H1 (cell line): ENCODE data around the gene FLRT2. TPM values are rescaled to one million over a fixed set of nuclear protein-coding genes. Genes with fewer than 3 reads are reported as not detected.

ENCODE experiments used
- CTCF ChIA-PET: fragments of 300-600 bp; sonication (Branson Sonifier 250); formaldehyde crosslinking; loops from one replicate; lab custom pipeline; 2021; ENCODE audit not compliant: partially characterized antibody; lab: Charles Lee
- POLR2A ChIA-PET: fragments of 300-600 bp; sonication (Branson Sonifier 250); formaldehyde crosslinking; loops from one replicate; lab custom pipeline; 2021; ENCODE audit warnings: inconsistent platforms; ENCODE audit not compliant: partially characterized antibody; lab: Charles Lee
- DNase-seq, 2 experiments: peaks; one replicate each; pipeline versions ENCODE4 v3.0.0 to v3.0.0-alpha.2; 2010 to 2022; ENCODE audit warnings: low spot score in 2 of 2, low read depth in 1 of 2, mixed read lengths in 1 of 2
- FAIRE-seq: peaks from 2 replicates; lab custom pipeline; 2011; peaks lifted over from hg19 to GRCh38; lab: Jason Lieb, UNC
- H2AFZ ChIP-seq: 2 replicates; pipeline ENCODE4 v1.8.1; 2012; ENCODE audit warnings: low read length, inconsistent platforms
- H2AK5ac ChIP-seq: 2 replicates; pipeline ENCODE4 v1.6.1; 2013; ENCODE audit warnings: low read depth, low read length
- H2BK120ac ChIP-seq: replicated peaks from 2 replicates; pipeline ENCODE3; 2013; ENCODE audit warnings: low read depth, low read length, inconsistent platforms
- H2BK12ac ChIP-seq: 2 replicates; pipeline ENCODE4 v1.6.1; 2013; ENCODE audit warnings: low read depth, low read length
- H2BK15ac ChIP-seq: 2 replicates; pipeline ENCODE4 v1.6.1; 2013; ENCODE audit warnings: low read length
- H2BK20ac ChIP-seq: 2 replicates; pipeline ENCODE4 v1.6.1; 2013; ENCODE audit warnings: low read length
- H2BK5ac ChIP-seq: 2 replicates; pipeline ENCODE4 v1.6.1; 2013; ENCODE audit warnings: low read depth, low read length
- H3K14ac ChIP-seq: 2 replicates; pipeline ENCODE4 v1.6.1; 2013; ENCODE audit warnings: inconsistent platforms; ENCODE audit not compliant: insufficient read length
- H3K18ac ChIP-seq: 2 replicates; pipeline ENCODE4 v1.6.1; 2013; ENCODE audit warnings: low read length; ENCODE audit errors: extremely low read depth
- H3K23ac ChIP-seq: 2 replicates; pipeline ENCODE4 v1.6.1; 2013; ENCODE audit warnings: inconsistent platforms; ENCODE audit not compliant: insufficient read length
- H3K23me2 ChIP-seq: 2 replicates; pipeline ENCODE4 v1.6.1; 2013; ENCODE audit warnings: low read depth, low read length
- H3K27ac ChIP-seq: 2 replicates; pipeline ENCODE4 v1.6.1; 2011; ENCODE audit warnings: low read depth, low read length, inconsistent platforms
- H3K27me3 ChIP-seq, 4 experiments: replicated peaks in 1 of 4; 1 replicate in 1 of 4; 2 replicates in 3 of 4; pipeline versions ENCODE4 v1.6.1 to v1.8.1; 2011 to 2013; ENCODE audit warnings: low read length in 3 of 4, mild to moderate bottlenecking in 3 of 4, inconsistent platforms in 2 of 4, mixed read lengths in 2 of 4, moderate library complexity in 1 of 4; ENCODE audit not compliant: control insufficient read depth in 3 of 4, insufficient read depth in 3 of 4; ENCODE audit errors: extremely low read depth in 1 of 4
- H3K36me3 ChIP-seq, 4 experiments: 2 replicates each; pipeline versions ENCODE4 v1.6.1 to v1.8.1; 2011 to 2013; ENCODE audit warnings: mild to moderate bottlenecking in 4 of 4, low read length in 3 of 4, moderate library complexity in 2 of 4, control low read depth in 1 of 4, inconsistent platforms in 1 of 4; ENCODE audit not compliant: insufficient read depth in 4 of 4, control insufficient read depth in 2 of 4
- H3K4ac ChIP-seq: replicated peaks from 2 replicates; pipeline ENCODE3; 2013; ENCODE audit warnings: low read length, low read depth, mixed read lengths, inconsistent platforms; ENCODE audit not compliant: insufficient read length
- H3K4me1 ChIP-seq, 4 experiments: replicated peaks in 1 of 4; 1 replicate in 1 of 4; 2 replicates in 3 of 4; pipeline versions ENCODE4 v1.6.1 to v1.8.1; 2011 to 2013; ENCODE audit warnings: low read length in 3 of 4, inconsistent platforms in 2 of 4, mixed read lengths in 1 of 4; ENCODE audit not compliant: insufficient read depth in 4 of 4, control insufficient read depth in 3 of 4
- H3K4me2 ChIP-seq, 2 experiments: 2 replicates each; pipeline versions ENCODE4 v1.6.1 to v1.8.1; 2011 to 2013; ENCODE audit warnings: low read depth in 2 of 2, low read length in 2 of 2, control low read depth in 1 of 2, inconsistent platforms in 1 of 2, mild to moderate bottlenecking in 1 of 2; ENCODE audit not compliant: insufficient read depth in 1 of 2
- H3K4me3 ChIP-seq, 4 experiments: fragments of 200-600, 300-600 bp in 1 of 4; sonication (generic), shearing (Covaris generic), sonication (Bioruptor Twin) in 1 of 4; 2 replicates each; pipeline versions ENCODE4 v1.5.1 to v1.8.1; 2011 to 2016; ENCODE audit warnings: low read length in 4 of 4, low read depth in 3 of 4, control low read depth in 2 of 4, inconsistent platforms in 2 of 4, mild to moderate bottlenecking in 2 of 4, mixed read lengths in 1 of 4, moderate library complexity in 1 of 4; ENCODE audit not compliant: insufficient read depth in 2 of 4; ENCODE audit errors: extremely low read depth in 1 of 4
- H3K56ac ChIP-seq: replicated peaks from 2 replicates; pipeline ENCODE3; 2013; ENCODE audit warnings: low read depth, mild to moderate bottlenecking, mixed read lengths, low read length, inconsistent platforms; ENCODE audit not compliant: insufficient read length
- H3K79me1 ChIP-seq: 2 replicates; pipeline ENCODE4 v1.6.1; 2013; ENCODE audit warnings: low read depth, low read length, control low read depth
- H3K79me2 ChIP-seq, 2 experiments: 2 replicates each; pipeline versions ENCODE4 v1.6.1 to v1.8.1; 2012 to 2013; ENCODE audit warnings: low read length in 2 of 2, mild to moderate bottlenecking in 2 of 2, inconsistent platforms in 1 of 2; ENCODE audit not compliant: insufficient read depth in 2 of 2, control insufficient read depth in 1 of 2
- H3K9ac ChIP-seq, 4 experiments: replicated peaks in 1 of 4; 1 replicate in 1 of 4; 2 replicates in 3 of 4; pipeline versions ENCODE4 v1.6.1 to v1.8.1; 2011 to 2013; ENCODE audit warnings: low read depth in 3 of 4, low read length in 3 of 4, control low read depth in 2 of 4, mild to moderate bottlenecking in 2 of 4, moderate library complexity in 2 of 4, inconsistent platforms in 1 of 4; ENCODE audit errors: extremely low read depth in 1 of 4
- H3K9me3 ChIP-seq, 2 experiments: 2 replicates each; pipeline versions ENCODE4 v1.6.1 to v1.8.1; 2012 to 2013; ENCODE audit warnings: mild to moderate bottlenecking in 2 of 2, moderate library complexity in 2 of 2, control low read depth in 1 of 2, inconsistent platforms in 1 of 2, low read depth in 1 of 2, low read length in 1 of 2, mixed read lengths in 1 of 2; ENCODE audit not compliant: insufficient read depth in 2 of 2
- H4K20me1 ChIP-seq, 2 experiments: replicated peaks in 1 of 2; 2 replicates each; pipeline versions ENCODE3 to v1.8.1; 2011 to 2013; ENCODE audit warnings: inconsistent platforms in 2 of 2, low read length in 2 of 2, mild to moderate bottlenecking in 1 of 2; ENCODE audit not compliant: insufficient read depth in 2 of 2, control insufficient read depth in 1 of 2
- H4K5ac ChIP-seq: 2 replicates; pipeline ENCODE4 v1.6.1; 2013; ENCODE audit warnings: low read length, low read depth, mixed read lengths, inconsistent platforms; ENCODE audit not compliant: insufficient read length
- H4K8ac ChIP-seq: 2 replicates; pipeline ENCODE4 v1.8.0; 2013; ENCODE audit warnings: mild to moderate bottlenecking, moderate library complexity, low read length, inconsistent platforms; ENCODE audit not compliant: insufficient read depth; ENCODE audit errors: extremely low read depth
- H4K91ac ChIP-seq: replicated peaks from 2 replicates; pipeline ENCODE3; 2013; ENCODE audit warnings: low read length, mixed read lengths, inconsistent platforms; ENCODE audit not compliant: insufficient read length
- BCL11A ChIP-seq, 2 experiments: IDR thresholded peaks; one replicate each; pipeline ENCODE4 v1.6.1; 2011; ENCODE audit warnings: low read depth in 2 of 2, low read length in 2 of 2, mild to moderate bottlenecking in 2 of 2
- CBX8 ChIP-seq: fragments of 300-800, 300-1000 bp; sonication (generic); IDR thresholded peaks from 2 replicates; pipeline ENCODE4 v1.7.1; 2016; ENCODE audit warnings: low read depth, low read length, borderline replicate concordance
- CEBPB ChIP-seq: IDR thresholded peaks from 2 replicates; pipeline ENCODE4 v1.6.1; 2012; ENCODE audit warnings: low read depth, low read length
- EGR1 ChIP-seq: IDR thresholded peaks from 2 replicates; pipeline ENCODE4 v1.6.1; 2011; ENCODE audit warnings: low read depth, low read length, borderline replicate concordance
- EP300 ChIP-seq, 2 experiments: IDR thresholded peaks; 1 replicate in 1 of 2; 2 replicates in 1 of 2; pipeline ENCODE4 v1.6.1; 2011 to 2012; ENCODE audit warnings: low read depth in 2 of 2, low read length in 2 of 2, mild to moderate bottlenecking in 2 of 2, borderline replicate concordance in 1 of 2, inconsistent platforms in 1 of 2, moderate library complexity in 1 of 2
- JUND ChIP-seq: IDR thresholded peaks from 2 replicates; pipeline ENCODE4 v1.6.1; 2011; ENCODE audit warnings: mild to moderate bottlenecking, improper control_type of control experiment, low read length
- NANOG ChIP-seq: IDR thresholded peaks from 2 replicates; pipeline ENCODE4 v1.6.1; 2011; ENCODE audit warnings: low read length, low read depth, mild to moderate bottlenecking, inconsistent platforms; ENCODE audit not compliant: insufficient read depth, poor library complexity, severe bottlenecking
- NRF1 ChIP-seq: IDR thresholded peaks from 2 replicates; pipeline ENCODE4 v1.6.1; 2011; ENCODE audit warnings: mild to moderate bottlenecking, low read depth, low read length, improper control_type of control experiment
- RNF2 ChIP-seq: fragments of 200-900, 300-1000 bp; sonication (generic); IDR thresholded peaks from 2 replicates; pipeline ENCODE4 v1.7.1; 2016; ENCODE audit warnings: borderline replicate concordance, low read depth, mild to moderate bottlenecking, antibody characterized with exemption, low read length; ENCODE audit not compliant: poor library complexity, severe bottlenecking; ENCODE audit errors: missing control alignments
- YY1 ChIP-seq: IDR thresholded peaks from 2 replicates; pipeline ENCODE4 v1.6.1; 2011; ENCODE audit warnings: low read depth, mild to moderate bottlenecking, low read length
- WGBS, 2 experiments: shearing (Covaris generic) in 1 of 2; methylation state at CpG; one replicate each; pipeline versions ENCODE4 v1.1.6 to v1.1.7; 2013 to 2015; ENCODE audit warnings: low lambda C conversion rate in 2 of 2, mixed read lengths in 2 of 2, inconsistent platforms in 1 of 2, low coverage in 1 of 2, missing lambda C conversion rate in 1 of 2; ENCODE audit not compliant: insufficient replicate concordance in 2 of 2, insufficient coverage in 1 of 2, insufficient read length in 1 of 2; ENCODE audit errors: extremely low coverage in 1 of 2, missing lambda C conversion rate in 1 of 2; 5-methylcytosine and 5-hydroxymethylcytosine counted together
- polyA plus RNA-seq, 7 experiments: library from polyadenylated mRNA; depleted of rRNA in 3 of 7; stranded (reverse) in 5 of 7; unstranded in 2 of 7; fragments of >200 nt in 5 of 7; fragments of 200-250 nt in 2 of 7; gene quantifications; 1 replicate in 5 of 7; 2 replicates in 1 of 7; 4 replicates in 1 of 7; pipeline versions ENCODE4 v1.2.1 to v1.2.3, GENCODE V29; 2011 to 2013; ENCODE audit warnings: missing spikeins in 2 of 7, mixed read lengths in 2 of 7
- total RNA-seq: library from RNA; stranded (reverse); fragmentation: NEBNext Ultra II Directional; extraction: Animal tissue kit (Norgen Biotek cat#: 25700); gene quantifications from 2 replicates; pipeline ENCODE4 v1.2.1, GENCODE V29; 2021
- TF ChIP-seq, protein P1 (sequence below), 3 experiments: IDR thresholded peaks; 1 replicate in 2 of 3; 2 replicates in 1 of 3; pipeline versions ENCODE4 v1.5.1 to v1.6.1; 2011; ENCODE audit warnings: low read length in 3 of 3, mild to moderate bottlenecking in 3 of 3, inconsistent platforms in 2 of 3, low read depth in 1 of 3, moderate library complexity in 1 of 3; ENCODE audit not compliant: insufficient read depth in 1 of 3; ENCODE audit errors: control extremely low read depth in 1 of 3

Gene FLRT2
- total and polyA plus RNA-seq, 2 of the 8 experiments (the other 6 are each of a cell fraction or from before 2014, with no cell fraction given), result 2.4 to 6.9 TPM

DNA sequence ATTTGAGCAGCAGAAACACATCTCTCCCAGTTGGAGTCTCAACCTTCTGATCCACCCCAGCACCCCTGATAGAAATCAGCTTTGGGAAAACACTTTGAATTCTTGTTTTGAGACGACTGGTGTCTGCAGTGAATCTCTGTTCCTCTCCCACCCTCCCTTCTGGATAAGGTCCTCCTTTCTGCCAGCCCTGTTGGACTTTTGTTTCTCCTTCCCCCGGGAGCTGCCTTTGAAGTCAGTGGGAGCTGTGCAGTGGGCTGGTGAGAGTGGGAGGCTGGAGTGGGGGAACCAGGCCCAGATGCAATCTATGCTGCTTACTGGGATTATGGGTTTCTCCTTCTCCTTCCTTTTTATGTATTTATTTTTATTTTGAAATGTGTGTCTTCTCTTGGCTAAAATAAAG, 49.0 kb downstream of the FLRT2 start:
- no peak overlapping the region for H2BK12ac ChIP-seq
- no peak overlapping the region for H3K23ac ChIP-seq
- H3K18ac ChIP-seq, result no peak overlapping the region
- no peaks in the 10 kb centered on the region for H3K79me1 ChIP-seq
- no peak overlapping the region for H2BK15ac ChIP-seq
- no peak for DNase-seq
- no peak overlapping the region for H3K27ac ChIP-seq
- H3K4me3 ChIP-seq, result no peak overlapping the region
- H4K91ac ChIP-seq, result no peak overlapping the region
- ChIA-PET CTCF (interaction anchor here (1.1 kb wide), 1 partner anchor 41 kb away, joined by 3 read pairs; no protein-coding TSS in a partner anchor), POLR2A (no interaction called here)
- H4K20me1 ChIP-seq, result no peaks in the 10 kb centered on the region
- no peak overlapping the region for H2AK5ac ChIP-seq
- H3K36me3 ChIP-seq, result no peaks in the 10 kb centered on the region
- no peak overlapping the region for H2BK20ac ChIP-seq
- no peak overlapping the region for H3K4me2 ChIP-seq
- no peak overlapping the region for H2BK5ac ChIP-seq
- peaks cover 0 to 2% (median 0%) of the 10 kb centered on the region in 4 experiments; a peak in 1 of 7 replicates for H3K27me3 ChIP-seq
- no peaks in the 10 kb centered on the region for H3K79me2 ChIP-seq
- no peak for FAIRE-seq
- peaks cover 3 to 17% (median 10%) of the 10 kb centered on the region in 4 experiments; a peak in 4 of 7 replicates for H3K4me1 ChIP-seq
- no peaks in the 10 kb centered on the region for H3K9me3 ChIP-seq
- no peak overlapping the region for H4K8ac ChIP-seq
- H3K4ac ChIP-seq, result no peak overlapping the region
- WGBS, 2 experiments, result 85% methylated on average over 2 of the region's 2 CpGs; no CpG with 5 or more reads in 1 of the 2 experiments
- H3K56ac ChIP-seq, result no peak overlapping the region
- no peak overlapping the region for H3K14ac ChIP-seq
- no peak overlapping the region for H2BK120ac ChIP-seq
- H2AFZ ChIP-seq, result no peak overlapping the region
- no peaks in the 10 kb centered on the region for H3K23me2 ChIP-seq
- H3K9ac ChIP-seq, result no peak overlapping the region
- no peak overlapping the region for H4K5ac ChIP-seq
- no peak for TF ChIP-seq NRF1
- no peak for TF ChIP-seq YY1
- TF ChIP-seq BCL11A (IDR thresholded peaks at IDR 0.05; ENCODE audit: low read depth in 2 of 2, low read length in 2 of 2), result no peak
- no peak for TF ChIP-seq EGR1
- TF ChIP-seq RNF2, result no peak
- TF ChIP-seq NANOG, result no peak
- no peak for TF ChIP-seq EP300 (IDR thresholded peaks at IDR 0.05; ENCODE audit: borderline replicate concordance in 1 of 2, low read depth in 2 of 2, low read length in 2 of 2)
- TF ChIP-seq CEBPB, result no peak
- TF ChIP-seq, protein P1, sequence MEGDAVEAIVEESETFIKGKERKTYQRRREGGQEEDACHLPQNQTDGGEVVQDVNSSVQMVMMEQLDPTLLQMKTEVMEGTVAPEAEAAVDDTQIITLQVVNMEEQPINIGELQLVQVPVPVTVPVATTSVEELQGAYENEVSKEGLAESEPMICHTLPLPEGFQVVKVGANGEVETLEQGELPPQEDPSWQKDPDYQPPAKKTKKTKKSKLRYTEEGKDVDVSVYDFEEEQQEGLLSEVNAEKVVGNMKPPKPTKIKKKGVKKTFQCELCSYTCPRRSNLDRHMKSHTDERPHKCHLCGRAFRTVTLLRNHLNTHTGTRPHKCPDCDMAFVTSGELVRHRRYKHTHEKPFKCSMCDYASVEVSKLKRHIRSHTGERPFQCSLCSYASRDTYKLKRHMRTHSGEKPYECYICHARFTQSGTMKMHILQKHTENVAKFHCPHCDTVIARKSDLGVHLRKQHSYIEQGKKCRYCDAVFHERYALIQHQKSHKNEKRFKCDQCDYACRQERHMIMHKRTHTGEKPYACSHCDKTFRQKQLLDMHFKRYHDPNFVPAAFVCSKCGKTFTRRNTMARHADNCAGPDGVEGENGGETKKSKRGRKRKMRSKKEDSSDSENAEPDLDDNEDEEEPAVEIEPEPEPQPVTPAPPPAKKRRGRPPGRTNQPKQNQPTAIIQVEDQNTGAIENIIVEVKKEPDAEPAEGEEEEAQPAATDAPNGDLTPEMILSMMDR (IDR thresholded peaks at IDR 0.05; ENCODE audit: control extremely low read depth in 1 of 3, insufficient read depth in 1 of 3, low read depth in 1 of 3, low read length in 3 of 3), result no peak
- TF ChIP-seq CBX8, result no peak
- TF ChIP-seq JUND, result no peak
